HG03378 (cell line): ENCODE data around the gene LYSMD1.
"Not testable (repeated sequence)": the region's sequence is repeated elsewhere in the genome, so short reads cannot be mapped to it uniquely, and the experiment has no call there.

Source experiments
- ATAC-seq: cut with Tn5 transposase; IDR thresholded peaks from one replicate; pipeline ENCODE4 v1.9.1; 2021; ENCODE audit warnings: mild to moderate bottlenecking, moderate library complexity; ENCODE audit not compliant: unreplicated experiment

LYSMD1 gene, protein sequence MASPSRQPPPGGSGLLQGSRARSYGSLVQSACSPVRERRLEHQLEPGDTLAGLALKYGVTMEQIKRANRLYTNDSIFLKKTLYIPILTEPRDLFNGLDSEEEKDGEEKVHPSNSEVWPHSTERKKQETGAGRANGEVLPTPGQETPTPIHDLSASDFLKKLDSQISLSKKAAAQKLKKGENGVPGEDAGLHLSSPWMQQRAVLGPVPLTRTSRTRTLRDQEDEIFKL

DNA sequence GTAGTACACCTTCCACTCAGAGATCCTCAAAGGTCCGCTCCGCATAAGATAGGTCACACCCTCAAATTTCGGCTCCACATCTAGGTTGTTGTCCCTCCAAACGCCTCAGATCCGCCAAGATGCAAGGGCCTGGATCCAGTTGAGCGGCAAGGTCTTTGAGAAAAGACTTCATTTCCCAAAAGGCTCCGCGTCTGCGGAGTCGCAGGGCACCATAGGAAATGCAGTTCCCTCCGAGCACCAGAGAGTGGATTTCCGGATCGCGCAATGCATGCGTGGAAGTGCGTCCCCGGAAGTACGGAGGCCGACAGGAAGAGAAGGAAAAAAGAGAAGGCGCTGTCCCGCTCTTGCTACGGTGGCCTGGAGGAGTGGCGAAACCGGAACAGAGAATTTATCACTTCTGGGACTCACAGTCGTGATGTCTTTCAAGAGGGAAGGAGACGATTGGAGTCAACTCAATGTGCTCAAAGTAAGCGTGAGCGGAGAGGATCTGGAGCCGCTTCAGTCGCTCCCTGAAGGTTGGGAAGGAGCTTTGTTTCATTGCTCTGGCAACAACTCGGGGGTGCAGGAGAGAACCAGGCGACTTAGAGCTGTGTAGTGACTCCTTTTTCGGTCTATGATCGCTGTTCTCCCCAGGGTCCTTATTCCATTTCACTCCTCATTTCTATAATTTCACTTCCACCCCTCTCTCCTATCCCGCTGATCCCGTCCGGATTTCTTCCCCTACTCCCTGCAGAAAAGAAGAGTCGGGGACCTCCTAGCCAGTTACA is at the start of gene LYSMD1, which contains the start of gene SCNM1:
LYSMD1 (minus strand) TSS at position 165 of the 767 bp plus-strand sequence. CDS start 644 bp downstream, outside the sequence.
SCNM1 (plus strand) TSS at position 407 of the 767 bp plus-strand sequence; CDS start at position 416, 9 bp downstream.
- peak; percentile 75 for ATAC-seq

DNA sequence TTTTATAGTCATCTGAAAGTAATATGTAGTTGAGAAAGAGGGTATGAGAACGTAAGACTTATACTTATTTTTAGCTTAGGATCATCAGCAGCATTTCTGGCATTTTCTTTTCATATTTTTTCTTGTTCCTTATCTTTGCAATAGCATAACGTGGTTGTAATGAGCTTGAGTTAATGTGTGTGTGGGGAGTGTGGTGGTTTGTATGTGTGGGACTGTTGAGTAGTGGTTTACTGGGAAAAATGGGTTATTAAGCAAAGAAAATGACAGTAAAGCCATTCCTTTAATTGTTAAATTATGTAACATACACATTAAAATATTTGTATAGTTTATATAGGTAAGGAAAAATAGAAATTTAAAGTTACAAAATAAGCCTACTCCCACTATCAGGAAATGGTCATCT is 47.9 kb upstream of the LYSMD1 start:
- ATAC-seq, result no peak

DNA sequence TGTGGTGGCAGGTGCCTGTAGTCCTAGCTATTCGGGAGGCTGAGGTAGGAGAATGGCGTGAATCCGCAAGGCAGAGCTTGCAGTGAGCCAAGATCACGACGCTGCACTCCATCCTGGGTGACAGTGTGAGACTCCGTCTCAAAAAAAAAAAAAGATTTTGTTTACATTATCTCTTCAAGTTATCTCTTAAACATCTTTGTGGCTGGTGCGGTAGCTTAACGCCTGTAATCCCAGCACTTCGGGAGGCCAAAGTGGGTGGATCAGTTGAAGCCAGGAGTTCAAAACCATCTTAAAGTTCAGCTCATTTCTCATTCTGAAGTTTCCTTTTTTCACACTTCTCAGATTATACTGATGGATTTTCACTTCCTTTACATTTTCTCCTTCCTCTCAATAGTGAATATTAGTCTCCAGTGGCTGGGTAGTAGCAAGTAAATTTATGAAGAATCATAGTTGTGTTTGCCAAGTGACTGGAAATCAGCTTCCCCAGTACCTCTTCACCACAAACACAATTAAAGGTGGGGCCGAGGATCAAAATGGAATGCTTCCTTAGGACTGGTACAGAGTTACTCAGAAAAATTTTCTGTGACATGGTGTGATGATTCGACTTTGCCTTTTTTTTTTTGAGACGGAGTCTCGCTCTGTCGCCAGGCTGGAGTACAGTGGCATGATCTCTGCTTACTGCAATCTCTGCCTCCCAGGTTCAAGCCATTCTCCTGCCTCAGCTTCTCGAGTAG is 46.4 kb upstream of the LYSMD1 start:
- ATAC-seq, result no peak

DNA sequence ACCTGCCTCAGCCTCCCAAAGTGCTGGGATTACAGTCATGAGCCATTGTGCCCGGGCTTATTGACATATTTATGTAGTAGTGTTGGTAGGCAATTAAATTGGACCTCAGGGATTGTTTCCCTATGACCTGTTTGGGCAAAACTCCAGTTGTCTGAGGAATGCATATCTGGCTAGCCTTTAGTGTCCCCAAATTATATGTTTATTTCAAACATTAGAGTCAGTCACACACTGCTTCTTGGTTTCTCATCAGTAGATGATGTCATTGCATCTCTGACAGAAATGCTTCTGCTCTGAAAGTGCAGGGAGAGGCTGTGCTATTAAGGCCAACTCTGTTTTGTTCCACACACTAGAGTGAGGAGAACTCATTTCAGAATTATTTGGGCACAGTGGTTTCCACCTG is 45.1 kb upstream of the LYSMD1 start:
- no peak for ATAC-seq

DNA sequence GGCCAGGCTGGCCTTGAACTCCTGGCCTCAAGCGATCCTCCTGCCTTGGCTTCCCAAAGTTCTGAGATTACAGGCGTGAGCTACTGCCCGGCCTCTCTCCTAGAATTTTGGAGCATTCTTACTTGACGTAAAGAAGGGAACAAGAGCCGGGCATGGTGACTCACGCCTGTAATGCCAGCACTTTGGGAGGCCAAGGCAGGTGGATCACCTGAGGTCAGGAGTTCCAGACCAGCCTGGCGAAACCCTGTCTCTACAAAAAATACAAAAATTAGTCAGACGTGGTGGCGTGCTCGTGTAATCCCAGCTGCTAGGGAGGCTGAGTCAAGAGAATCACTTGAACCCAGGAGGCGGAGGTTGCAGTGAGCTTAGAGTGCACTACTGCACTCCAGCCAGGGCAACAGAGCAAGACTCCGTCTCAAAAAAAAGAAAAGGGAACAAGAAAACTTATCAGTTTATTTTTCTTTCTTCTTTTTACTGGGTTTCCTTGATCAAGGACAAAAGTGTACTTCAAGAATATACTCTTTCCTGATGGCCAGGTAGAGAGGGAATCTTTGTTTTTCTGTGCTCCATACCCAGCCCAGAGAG is 39.8 kb upstream of the LYSMD1 start:
- ATAC-seq, result not testable (repeated sequence)

DNA sequence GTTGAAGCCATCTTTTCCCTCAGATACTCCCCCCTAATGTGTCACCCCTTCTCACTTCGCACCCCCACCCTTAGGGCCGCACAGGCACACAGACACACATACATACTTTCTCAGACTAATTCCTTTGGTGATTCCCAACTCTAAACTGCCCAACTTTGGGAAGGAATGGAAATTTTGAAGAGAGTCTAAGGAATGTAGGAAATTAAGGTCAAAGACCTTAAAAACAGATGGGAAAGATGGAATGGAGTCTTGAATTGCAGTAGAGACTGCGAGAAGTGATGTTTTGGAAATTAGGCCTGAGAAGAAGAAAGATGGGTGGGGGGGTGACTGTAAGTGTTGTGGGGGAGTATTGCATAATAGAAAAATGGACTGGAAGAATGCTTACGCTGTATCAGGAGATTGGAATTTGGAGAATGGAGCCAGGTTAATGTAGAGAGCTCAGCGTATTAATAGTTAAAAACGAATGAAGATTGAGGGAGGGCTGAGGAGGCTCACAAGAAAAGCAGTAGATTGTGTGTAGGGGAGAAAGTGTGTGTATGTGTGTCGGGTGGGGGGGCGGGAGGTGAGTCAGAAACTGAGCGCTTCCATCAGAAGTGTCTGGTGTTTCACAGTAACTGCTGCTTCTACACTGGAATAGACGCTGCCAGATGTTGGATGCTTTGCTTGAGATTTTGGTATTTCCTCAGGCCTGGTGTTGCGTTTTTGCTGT is 34.3 kb upstream of the LYSMD1 start:
- no peak for ATAC-seq

DNA sequence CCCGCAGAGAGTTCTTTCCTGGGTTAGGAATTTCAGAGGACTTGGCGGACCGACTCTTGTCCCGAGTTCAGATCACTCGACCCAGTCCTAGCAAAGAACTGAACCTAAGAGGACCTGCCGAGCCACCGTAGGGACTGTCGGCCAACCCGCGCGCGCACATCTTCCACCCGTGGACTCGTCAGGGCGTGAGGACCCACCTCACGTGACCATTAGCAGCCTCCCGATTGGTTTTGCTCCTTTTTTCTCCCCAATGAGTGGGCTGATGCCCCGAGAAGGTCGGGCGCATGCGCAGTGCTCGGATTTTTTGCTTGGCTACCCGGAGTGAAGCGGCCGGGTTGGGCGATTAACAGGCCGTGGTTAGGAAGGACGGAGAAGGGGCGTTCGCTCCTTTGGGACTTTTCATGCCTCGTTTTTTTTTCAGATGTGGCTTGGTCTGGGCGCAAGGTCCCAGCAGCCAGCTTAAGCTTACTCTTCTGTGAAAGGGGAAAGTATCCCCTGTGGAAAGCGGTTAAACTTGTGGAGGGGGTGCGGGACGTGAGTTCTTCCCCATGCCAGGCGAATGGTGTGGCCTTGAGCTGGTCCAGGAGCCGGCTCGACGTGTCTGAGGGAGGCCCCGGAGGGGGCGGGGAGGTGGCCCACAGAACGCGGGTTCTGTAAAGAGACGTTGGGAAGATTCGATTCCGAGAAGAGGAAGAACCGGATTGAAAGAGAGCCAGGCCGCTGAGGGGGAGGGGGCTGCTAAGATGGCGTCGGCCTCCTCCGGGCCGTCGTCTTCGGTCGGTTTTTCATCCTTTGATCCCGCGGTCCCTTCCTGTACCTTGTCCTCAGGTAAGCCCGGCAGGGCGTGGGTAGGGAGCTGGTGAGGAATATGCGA is 32.8 kb upstream of the LYSMD1 start, which contains the start of gene PIP5K1A:
PIP5K1A (plus strand) TSS at position 299 of the 874 bp plus-strand sequence; CDS start at position 744, 445 bp downstream.
- peak; percentile 83 for ATAC-seq

DNA sequence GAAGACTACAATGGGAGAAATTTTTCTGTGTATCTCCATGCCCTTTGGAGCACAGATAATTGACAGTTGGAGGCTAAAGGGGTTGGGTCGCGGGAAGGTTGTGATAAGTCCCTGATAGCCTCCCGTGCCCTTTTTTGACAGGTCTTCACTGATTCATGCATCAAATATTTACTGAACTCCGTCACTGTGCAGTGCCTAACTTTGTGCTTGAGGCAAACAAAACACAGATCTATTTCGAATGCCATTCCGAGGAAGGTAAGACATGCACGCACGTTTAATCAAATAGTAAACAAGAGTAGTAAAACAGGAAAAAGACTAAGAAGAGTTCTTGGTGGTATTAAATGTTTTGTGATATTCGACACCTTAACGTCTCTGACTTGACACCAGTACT is 32.2 kb upstream of the LYSMD1 start:
- ATAC-seq, result no peak

DNA sequence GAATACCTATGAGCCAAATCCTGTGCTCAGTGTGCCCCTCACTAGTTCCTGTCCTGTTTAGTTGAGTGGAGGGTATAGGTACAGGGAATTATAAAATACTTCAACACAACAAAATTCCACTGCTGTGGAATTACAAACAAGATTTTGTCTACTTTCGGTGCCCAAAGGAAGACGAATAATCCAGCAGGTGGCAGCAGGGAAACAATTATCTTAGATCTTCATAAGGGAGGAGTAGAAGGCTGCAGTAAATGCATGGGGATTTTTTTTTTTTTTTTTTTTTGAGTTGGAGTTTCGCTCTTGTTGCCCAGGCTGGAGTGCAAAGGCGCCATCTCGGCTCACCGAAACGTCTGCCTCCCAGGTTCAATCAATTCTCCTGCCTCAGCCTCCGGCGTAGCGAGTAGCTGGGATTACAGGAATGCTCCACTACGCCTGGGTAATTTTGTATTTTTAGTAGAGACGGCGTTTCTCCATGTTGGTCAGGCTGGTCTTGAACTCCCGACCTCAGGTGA is 30.6 kb upstream of the LYSMD1 start:
- ATAC-seq, result no peak

DNA sequence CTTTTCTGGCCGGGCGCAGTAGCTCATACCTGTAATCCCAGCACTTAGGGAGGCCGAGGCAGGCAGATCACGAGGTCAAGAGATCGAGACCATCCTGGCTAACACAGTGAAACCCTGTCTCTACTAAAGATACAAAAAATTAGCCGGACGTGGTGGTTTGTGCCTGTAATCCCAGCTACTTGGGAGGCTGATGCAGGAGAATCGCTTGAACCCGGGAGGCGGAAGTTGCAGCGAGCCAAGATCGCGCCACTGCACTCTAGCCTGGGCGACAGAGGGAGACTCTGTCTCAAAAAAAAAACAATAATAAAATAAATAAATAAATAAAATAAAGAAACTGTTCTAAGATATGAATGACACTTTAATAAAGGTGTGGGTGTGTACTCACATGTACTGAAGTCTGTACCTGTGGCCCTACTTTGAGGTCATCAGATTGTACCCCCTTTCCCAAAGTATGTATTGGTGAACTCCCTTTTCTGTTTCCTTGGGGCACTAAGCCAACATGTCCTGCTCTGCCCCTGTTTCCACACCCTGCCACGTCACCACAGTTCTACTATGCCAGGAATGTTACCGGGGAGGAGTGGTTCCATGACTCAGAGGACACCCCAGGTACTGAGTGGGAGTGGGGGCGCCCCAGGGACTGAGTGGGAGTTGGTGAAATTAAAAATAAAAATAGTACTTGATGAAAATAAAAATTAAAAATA is 29.3 kb upstream of the LYSMD1 start:
- not testable (repeated sequence) for ATAC-seq

DNA sequence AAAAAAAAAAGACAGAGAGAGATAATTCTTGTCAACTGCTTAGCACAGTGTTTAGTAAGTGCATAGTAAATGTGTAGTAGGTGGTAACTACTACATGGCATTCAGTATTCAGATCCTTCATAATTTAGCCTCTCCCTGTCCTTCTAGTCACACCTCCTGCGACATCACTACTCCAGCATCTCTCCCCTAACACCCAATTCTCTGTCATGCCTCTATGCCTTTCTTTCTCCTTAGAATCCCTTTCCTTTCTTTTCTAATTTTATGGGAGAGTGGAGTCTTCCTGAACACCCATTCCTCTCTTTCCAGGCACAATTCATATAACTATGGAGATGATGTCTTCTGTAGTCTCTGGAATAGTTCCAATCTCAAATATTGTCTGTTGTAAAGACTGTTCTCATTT is 28.2 kb upstream of the LYSMD1 start:
- ATAC-seq, result no peak

DNA sequence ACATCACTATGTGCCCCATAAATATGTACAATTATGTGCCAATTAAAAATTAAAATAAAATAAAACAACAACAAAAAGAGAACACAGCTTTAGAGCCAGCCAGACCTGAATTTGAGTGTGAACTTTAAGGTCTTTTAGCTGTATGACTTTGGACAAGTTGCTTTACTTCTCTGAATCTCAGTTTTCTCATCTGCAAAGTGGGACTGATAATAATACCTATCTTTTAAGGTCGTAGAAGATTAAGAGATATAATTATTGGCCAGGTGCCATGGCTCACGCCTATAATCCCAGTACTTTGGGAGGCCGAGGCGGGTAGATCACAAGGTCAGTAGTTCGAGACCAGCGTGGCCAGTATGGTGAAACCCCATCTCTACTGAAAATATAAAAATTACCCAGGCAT is 27.6 kb upstream of the LYSMD1 start:
- ATAC-seq, result no peak

DNA sequence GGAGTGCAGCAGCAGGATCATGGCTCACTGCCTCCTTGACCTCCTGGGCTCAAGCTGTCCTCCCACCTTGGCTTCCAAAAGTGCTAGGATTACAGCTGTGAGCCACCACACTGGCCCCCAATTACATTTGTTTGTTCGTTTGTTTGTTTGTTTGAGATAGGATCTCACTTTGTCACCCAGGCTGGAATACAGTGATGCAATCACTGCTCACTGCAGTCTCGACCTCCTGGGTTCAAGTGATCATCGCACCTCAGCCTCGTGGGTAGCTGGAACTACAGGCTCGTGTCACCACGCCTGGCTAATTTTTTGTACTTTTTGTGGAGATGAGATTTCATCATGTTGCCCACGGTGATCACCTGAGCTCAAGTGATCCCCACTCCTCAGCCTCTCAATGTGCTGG is 26.3 kb upstream of the LYSMD1 start:
- no peak for ATAC-seq

DNA sequence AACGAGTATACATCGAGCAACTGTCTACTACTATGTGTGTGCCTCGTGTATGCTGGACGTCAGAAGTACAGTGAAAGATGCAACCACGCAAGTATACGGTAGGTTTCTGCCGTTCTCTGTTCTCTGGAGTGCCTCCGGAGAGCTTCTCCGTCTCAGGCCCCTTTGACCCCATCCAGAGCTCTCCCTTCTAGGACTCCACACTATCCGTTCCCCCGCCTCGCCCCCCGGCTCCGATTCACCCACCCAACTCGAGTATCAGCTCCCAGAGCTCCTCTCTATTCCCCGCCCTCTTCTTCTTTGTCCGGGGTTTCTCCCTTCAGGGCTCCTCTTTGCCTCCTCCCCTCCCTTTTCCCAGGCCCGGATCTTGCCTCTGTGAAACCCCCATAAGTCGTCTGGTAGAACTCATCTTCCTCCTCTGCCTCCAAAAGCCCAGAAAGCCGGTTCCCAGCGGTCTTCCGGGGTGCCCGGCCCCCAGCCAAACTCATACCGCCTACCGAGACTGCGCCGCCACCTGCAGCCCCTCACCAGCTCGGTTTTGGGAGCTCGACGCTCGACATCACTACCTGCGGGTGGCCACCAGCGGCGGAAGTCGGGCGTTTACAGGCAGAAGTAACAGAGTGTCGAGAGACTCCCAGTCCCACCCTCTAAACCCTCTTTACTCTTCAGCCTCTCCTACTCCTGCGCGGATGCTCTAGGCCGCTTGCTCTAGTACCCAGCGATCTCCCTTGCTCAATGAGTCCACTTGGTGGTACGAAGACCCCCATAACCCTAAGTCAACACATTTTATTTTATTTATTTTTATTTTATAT is 24.1 kb upstream of the LYSMD1 start, which contains the start of gene VPS72:
VPS72 (minus strand) TSS at position 561 of the 809 bp plus-strand sequence; CDS start at position 485, 76 bp downstream.
- ATAC-seq, result peak; percentile 69

DNA sequence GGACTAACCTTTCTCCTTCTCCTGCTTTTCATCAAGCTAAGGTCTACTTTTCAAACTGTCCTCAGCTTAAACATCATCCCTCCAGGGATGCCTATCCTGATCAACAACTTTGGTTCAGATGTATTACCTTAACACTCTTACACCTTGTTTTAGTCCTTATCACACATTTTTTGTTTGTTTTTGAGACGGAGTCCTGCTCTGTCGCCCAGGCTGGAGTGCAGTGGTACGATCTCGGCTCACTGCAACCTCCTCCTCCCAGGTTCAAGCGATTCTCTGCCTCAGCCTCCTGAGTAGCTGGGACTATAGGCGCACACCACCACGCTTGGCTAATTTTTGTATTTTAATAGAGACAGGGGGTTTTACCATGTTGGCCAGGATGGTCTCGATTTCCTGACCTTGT is 23.0 kb upstream of the LYSMD1 start:
- not testable (repeated sequence) for ATAC-seq

DNA sequence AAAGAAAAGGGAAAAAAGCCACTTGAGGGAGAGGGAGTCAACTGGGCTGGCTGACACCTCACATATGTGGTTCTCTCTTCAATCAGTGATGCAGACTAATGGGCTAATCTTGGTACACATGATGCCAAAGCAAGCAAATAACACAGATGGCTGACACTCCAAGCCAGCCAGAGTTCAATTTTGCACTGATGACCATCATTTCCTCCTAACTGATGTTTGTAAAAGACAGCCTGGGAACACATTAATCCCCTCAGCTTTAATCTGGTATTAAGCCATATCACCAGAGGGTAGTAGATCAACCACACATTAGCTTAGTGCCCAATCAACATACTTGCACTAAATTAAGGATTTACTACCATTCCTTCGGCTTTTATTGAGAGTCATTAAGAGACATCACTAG is 21.5 kb upstream of the LYSMD1 start:
- no peak for ATAC-seq

DNA sequence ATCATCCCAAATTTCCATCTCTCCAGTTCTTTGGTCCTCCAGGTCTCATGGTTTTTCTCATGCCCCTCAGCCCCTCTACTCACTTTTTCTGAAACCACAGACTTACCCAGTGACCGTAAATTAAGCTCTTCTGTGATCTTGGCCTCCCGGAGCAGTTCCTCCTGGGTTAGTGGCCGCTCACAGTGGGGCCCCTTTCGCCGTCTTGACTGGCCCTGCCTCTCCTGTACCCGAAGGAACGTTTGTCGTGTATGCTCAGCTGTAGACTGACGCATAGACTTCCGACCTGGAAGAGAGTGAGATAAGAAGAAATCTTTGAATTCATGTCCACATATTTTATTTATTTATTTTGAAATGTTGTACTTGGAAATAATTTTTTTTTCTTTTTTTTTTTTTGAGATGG is 18.5 kb upstream of the LYSMD1 start:
- no peak for ATAC-seq
